ENCODE data around the gene IL22RA2. TPM values are rescaled to one million over a fixed set of nuclear protein-coding genes. Genes with fewer than 3 reads are reported as not detected.

IL22RA2 gene
- total and polyA plus RNA-seq, 2 of the 13 experiments (the other 11 are each of a cell fraction or from before 2014, with no cell fraction given): not detected

- no peak for TF ChIP-seq AFF4 (CRISPR knock-in tag; IDR thresholded peaks at IDR 0.05)
- 0 out of 2 replicates have a peak, but pooled peaks have one; percentile 21 for TF ChIP-seq ZNF24 (IDR thresholded peaks at IDR 0.05)
- 0 out of 2 replicates have a peak, but pooled peaks have one; percentile 3 for TF ChIP-seq AHDC1 (CRISPR knock-in tag; IDR thresholded peaks at IDR 0.05; ENCODE audit: borderline replicate concordance)
- TF ChIP-seq ZZZ3 (CRISPR knock-in tag; IDR thresholded peaks at IDR 0.05; ENCODE audit: borderline replicate concordance): no peak
Observed at GRCh38 chr6:137219664-137220252, 46.3 kb upstream of the IL22RA2 start (continued).

Data from HepG2 (cell line).